IMR-90 (cell line): ENCODE measurements around the gene CREB3L1. TPM values are rescaled to one million over a fixed set of nuclear protein-coding genes. Genes with fewer than 3 reads are reported as not detected.

ENCODE experiments used
- ATAC-seq: fragments of 200-7000 bp; cut with Tn5 transposase; 2 replicates; pipeline ENCODE4 v1.9.1; 2020; ENCODE audit warnings: low read depth, mild to moderate bottlenecking, moderate library complexity
- BruUV-seq: library from RNA; stranded (reverse); fragments of 400-500 nt; replicated peaks from 2 replicates; lab custom pipeline; 2021; lab: Mats Ljungman, UMichigan
- CTCF ChIA-PET: fragments of 300-600 bp; formaldehyde crosslinking; extraction: SDS; loops from one replicate; lab custom pipeline; 2021; ENCODE audit warnings: antibody characterized with exemption; lab: Yijun Ruan, JAX
- POLR2A ChIA-PET: fragments of 300-600 bp; sonication (Branson Sonifier 250); formaldehyde crosslinking; loops from one replicate; lab custom pipeline; 2022; ENCODE audit warnings: antibody characterized with exemption; ENCODE audit not compliant: unreplicated experiment; lab: Charles Lee
- DNase-seq: peaks from one replicate; pipeline ENCODE4 v3.0.0; 2013
- H2AFZ ChIP-seq: replicated peaks from 2 replicates; pipeline ENCODE3; 2013; ENCODE audit warnings: low read length, mild to moderate bottlenecking; ENCODE audit not compliant: poor library complexity
- H2AK5ac ChIP-seq: 2 replicates; pipeline ENCODE4 v1.6.1; 2013; ENCODE audit warnings: low read depth, low read length, inconsistent platforms
- H2AK9ac ChIP-seq: replicated peaks from 2 replicates; pipeline ENCODE3; 2013; ENCODE audit warnings: mild to moderate bottlenecking, low read depth, low read length, moderate library complexity; ENCODE audit not compliant: poor library complexity
- H2BK120ac ChIP-seq: 2 replicates; pipeline ENCODE4 v1.6.1; 2013; ENCODE audit warnings: low read depth, low read length, inconsistent platforms
- H2BK15ac ChIP-seq: 3 replicates; pipeline ENCODE4 v1.6.1; 2013; ENCODE audit warnings: low read depth, low read length, inconsistent platforms
- H2BK20ac ChIP-seq: 2 replicates; pipeline ENCODE4 v1.6.1; 2013; ENCODE audit warnings: low read depth, mild to moderate bottlenecking, inconsistent platforms, low read length, moderate library complexity
- H2BK5ac ChIP-seq: 2 replicates; pipeline ENCODE4 v1.6.1; 2013; ENCODE audit warnings: mild to moderate bottlenecking, low read depth, low read length, inconsistent platforms; ENCODE audit not compliant: poor library complexity, severe bottlenecking
- H3K14ac ChIP-seq: replicated peaks from 2 replicates; pipeline ENCODE4 v1.6.1; 2013; ENCODE audit warnings: low read depth, low read length, inconsistent platforms
- H3K18ac ChIP-seq: 2 replicates; pipeline ENCODE4 v1.6.1; 2013; ENCODE audit warnings: low read depth, low read length, control low read depth
- H3K23ac ChIP-seq: 2 replicates; pipeline ENCODE4 v1.6.1; 2013; ENCODE audit warnings: low read depth, low read length, inconsistent platforms
- H3K27ac ChIP-seq: 2 replicates; pipeline ENCODE4 v1.5.1; 2013; ENCODE audit warnings: mild to moderate bottlenecking, control low read depth, low read length; ENCODE audit not compliant: insufficient read depth
- H3K27me3 ChIP-seq: 2 replicates; pipeline ENCODE4 v1.6.1; 2013; ENCODE audit warnings: low read length; ENCODE audit not compliant: control insufficient read depth, insufficient read depth
- H3K36me3 ChIP-seq: 2 replicates; pipeline ENCODE4 v1.6.1; 2013; ENCODE audit warnings: low read length, mixed read lengths; ENCODE audit not compliant: control insufficient read depth, insufficient read depth
- H3K4ac ChIP-seq: 2 replicates; pipeline ENCODE4 v1.6.1; 2013; ENCODE audit warnings: low read depth, low read length, inconsistent platforms
- H3K4me1 ChIP-seq: 2 replicates; pipeline ENCODE4 v1.6.1; 2013; ENCODE audit warnings: low read length, mixed read lengths; ENCODE audit not compliant: control insufficient read depth, insufficient read depth
- H3K4me2 ChIP-seq: 2 replicates; pipeline ENCODE4 v1.6.1; 2013; ENCODE audit warnings: low read depth, mild to moderate bottlenecking, control low read depth, low read length, moderate library complexity
- H3K4me3 ChIP-seq: 2 replicates; pipeline ENCODE4 v1.5.1; 2013; ENCODE audit warnings: low read depth, mild to moderate bottlenecking, control low read depth, low read length, moderate library complexity; ENCODE audit not compliant: insufficient read depth
- H3K56ac ChIP-seq: 2 replicates; pipeline ENCODE4 v1.6.1; 2013; ENCODE audit warnings: low read length, inconsistent platforms; ENCODE audit not compliant: insufficient read depth; ENCODE audit errors: extremely low read depth
- H3K79me1 ChIP-seq, 2 experiments: 2 replicates each; pipeline ENCODE4 v1.6.1; 2013; ENCODE audit warnings: low read length in 2 of 2, inconsistent platforms in 1 of 2, low read depth in 1 of 2
- H3K9ac ChIP-seq: 2 replicates; pipeline ENCODE4 v1.6.1; 2013; ENCODE audit warnings: low read depth, low read length, control low read depth
- H3K9me1 ChIP-seq: 2 replicates; pipeline ENCODE4 v1.6.1; 2013; ENCODE audit warnings: low read length, inconsistent platforms; ENCODE audit not compliant: insufficient read depth
- H3K9me3 ChIP-seq: 2 replicates; pipeline ENCODE4 v1.6.1; 2013; ENCODE audit warnings: low read length; ENCODE audit not compliant: control insufficient read depth, insufficient read depth
- H4K20me1 ChIP-seq: 2 replicates; pipeline ENCODE4 v1.6.1; 2013; ENCODE audit warnings: low read length, inconsistent platforms; ENCODE audit not compliant: insufficient read depth
- H4K5ac ChIP-seq: 2 replicates; pipeline ENCODE4 v1.6.1; 2013; ENCODE audit warnings: mild to moderate bottlenecking, low read depth, low read length, control low read depth
- H4K8ac ChIP-seq, 2 experiments: 2 replicates each; pipeline ENCODE4 v1.6.1; 2013; ENCODE audit warnings: low read depth in 2 of 2, low read length in 2 of 2, control low read depth in 1 of 2, inconsistent platforms in 1 of 2
- H4K91ac ChIP-seq: 2 replicates; pipeline ENCODE4 v1.6.1; 2013; ENCODE audit warnings: low read depth, low read length, inconsistent platforms; ENCODE audit not compliant: insufficient read depth
- CEBPB ChIP-seq: IDR thresholded peaks from 2 replicates; pipeline ENCODE4 v1.6.1; 2012; ENCODE audit warnings: low read depth, low read length, improper control_type of control experiment
- NFE2L2 ChIP-seq: fragments of 150-350 bp; IDR thresholded peaks from 2 replicates; pipeline ENCODE4 v1.6.1; 2016; ENCODE audit warnings: low read depth, mild to moderate bottlenecking, low read length
- RAD21 ChIP-seq: IDR thresholded peaks from 2 replicates; pipeline ENCODE4 v1.6.1; 2012; ENCODE audit warnings: low read length, improper control_type of control experiment
- WGBS, 2 experiments: methylation state at CpG; one replicate each; pipeline versions ENCODE4 v1.1.5 to v1.1.7; 2013; ENCODE audit warnings: missing lambda C conversion rate in 2 of 2; ENCODE audit not compliant: insufficient read length in 1 of 2; ENCODE audit errors: extremely low coverage in 2 of 2; 5-methylcytosine and 5-hydroxymethylcytosine counted together
- dilution Hi-C: fragments of 300-500 bp; cut with HindIII; formaldehyde crosslinking; loops from one replicate; pipeline ENCODE4 v1.14.3; 2018; ENCODE audit warnings: low sequenced_read_pairs; ENCODE audit not compliant: unreplicated experiment
- in situ Hi-C: fragments of 300-500 bp; cut with MboI; formaldehyde crosslinking; loops from 3 replicates; pipeline ENCODE4 v1.14.3; 2019; ENCODE audit warnings: low sequenced_read_pairs, inconsistent platforms, mixed read lengths
- intact Hi-C: fragments of 100-400 bp; cut with micrococcal nuclease; formaldehyde crosslinking; loops from 2 replicates; pipeline ENCODE4 v1.10.0; 2022
- polyA plus RNA-seq, 3 experiments: library from polyadenylated mRNA; depleted of rRNA; stranded (reverse); fragments of >200 nt; gene quantifications; 2 replicates each; pipeline ENCODE4 v1.2.3, GENCODE V29; 2012; ENCODE audit warnings: low replicate concordance in 1 of 3
- total RNA-seq: library from RNA; depleted of rRNA; stranded (reverse); fragments of >200 nt; gene quantifications from 2 replicates; pipeline ENCODE4 v1.2.3, GENCODE V29; 2012
- TF ChIP-seq, protein P1 (sequence below): fragments of 150-350 bp; IDR thresholded peaks from 2 replicates; pipeline ENCODE4 v1.6.1; 2016; ENCODE audit warnings: low read depth, mild to moderate bottlenecking, low read length, moderate library complexity, borderline replicate concordance

The CREB3L1 gene
- total and polyA plus RNA-seq, 2 of the 4 experiments (the other 2 are of a cell fraction): 8.1 to 82.3 TPM

DNA sequence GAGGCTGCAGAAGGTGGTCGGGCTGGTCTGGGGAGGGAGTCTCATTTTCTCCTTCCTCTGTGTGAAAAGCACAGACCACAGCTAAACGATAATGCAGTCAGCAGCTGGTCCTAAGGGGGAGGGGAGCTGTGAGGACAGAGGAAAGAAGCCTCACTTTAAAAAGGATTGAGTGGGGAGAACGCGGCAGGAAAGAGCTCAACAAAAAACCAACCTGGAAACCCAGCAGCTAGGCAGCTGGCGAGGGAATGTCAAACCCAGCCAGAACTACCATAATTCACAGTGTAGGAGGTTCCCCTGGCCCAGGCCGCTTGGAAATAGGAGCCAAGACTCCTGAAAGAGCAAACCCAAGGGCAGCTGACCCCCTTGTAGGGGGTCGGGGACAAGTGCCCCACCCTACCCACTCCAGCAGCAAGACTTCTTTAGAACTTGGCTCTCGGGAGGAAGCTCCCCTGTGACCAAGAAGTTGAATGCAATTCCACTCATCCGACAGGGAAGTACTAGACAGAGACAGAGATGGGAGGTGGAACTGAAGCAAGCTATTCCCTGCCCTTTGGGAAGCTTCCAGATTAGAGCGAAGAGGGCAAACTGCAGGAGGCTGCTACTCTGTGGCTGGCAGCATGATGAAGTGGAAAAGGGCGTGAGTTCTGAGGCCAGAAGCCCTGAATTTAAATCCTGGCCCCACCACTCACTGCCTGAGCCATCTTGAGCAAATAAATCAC, 53.3 kb downstream of the CREB3L1 start:
- in situ Hi-C loops: no loop called here
- peaks cover 2% of the 10 kb centered on the region; the same call in 1 of the 2 replicates for H3K9me1 ChIP-seq
- DNase-seq (no peak), ATAC-seq (no peak; the same call in 1 of the 2 replicates)
- no peaks in the 10 kb centered on the region for H3K4me1 ChIP-seq
- H4K91ac ChIP-seq: no peak overlapping the region
- no peak overlapping the region for H3K4me2 ChIP-seq
- intact Hi-C loops: no loop called here
- no peak overlapping the region for H3K14ac ChIP-seq
- H4K8ac ChIP-seq: no peak overlapping the region
- ChIA-PET CTCF (no interaction called here), POLR2A (interaction anchor here (0.5 to 0.6 kb wide), 2 partner anchors 82 to 482 kb away, joined by 3 to 5 read pairs; no protein-coding TSS in a partner anchor)
- H2BK120ac ChIP-seq: no peak overlapping the region
- H2BK5ac ChIP-seq: no peak overlapping the region
- no TSS peak for BruUV-seq
- no peaks in the 10 kb centered on the region for H3K9me3 ChIP-seq
- no peak overlapping the region for H4K5ac ChIP-seq
- H3K79me1 ChIP-seq: no peaks in the 10 kb centered on the region
- H4K20me1 ChIP-seq: no peaks in the 10 kb centered on the region
- H3K9ac ChIP-seq: no peak overlapping the region
- H3K4me3 ChIP-seq: no peak overlapping the region
- H3K4ac ChIP-seq: no peak overlapping the region
- dilution Hi-C loops: no loop called here
- H3K27ac ChIP-seq: no peak overlapping the region
- H2AFZ ChIP-seq: peak overlapping the region; percentile 74
- H3K56ac ChIP-seq: no peak overlapping the region
- WGBS, 2 experiments: 60% methylated on average over 1 of the region's 11 CpGs; no CpG with 5 or more reads in 1 of the 2 experiments
- no peak overlapping the region for H3K18ac ChIP-seq
- H2AK5ac ChIP-seq: no peak overlapping the region
- H3K27me3 ChIP-seq: peaks cover 51% of the 10 kb centered on the region
- peak overlapping the region; percentile 35; the same call in 1 of the 2 replicates for H3K23ac ChIP-seq
- peaks cover under 1% of the 10 kb centered on the region; the same call in 1 of the 2 replicates for H3K36me3 ChIP-seq
- H2BK20ac ChIP-seq: no peak overlapping the region
- peak overlapping the region; percentile 74 for H2AK9ac ChIP-seq
- no peak overlapping the region for H2BK15ac ChIP-seq
- TF ChIP-seq NFE2L2 (no peak), RAD21 (no peak), CEBPB (no peak)
- TF ChIP-seq, protein P1, sequence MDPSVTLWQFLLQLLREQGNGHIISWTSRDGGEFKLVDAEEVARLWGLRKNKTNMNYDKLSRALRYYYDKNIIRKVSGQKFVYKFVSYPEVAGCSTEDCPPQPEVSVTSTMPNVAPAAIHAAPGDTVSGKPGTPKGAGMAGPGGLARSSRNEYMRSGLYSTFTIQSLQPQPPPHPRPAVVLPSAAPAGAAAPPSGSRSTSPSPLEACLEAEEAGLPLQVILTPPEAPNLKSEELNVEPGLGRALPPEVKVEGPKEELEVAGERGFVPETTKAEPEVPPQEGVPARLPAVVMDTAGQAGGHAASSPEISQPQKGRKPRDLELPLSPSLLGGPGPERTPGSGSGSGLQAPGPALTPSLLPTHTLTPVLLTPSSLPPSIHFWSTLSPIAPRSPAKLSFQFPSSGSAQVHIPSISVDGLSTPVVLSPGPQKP: no peak
